DOHH2 (cell line): ENCODE data around the gene FAM111B.

ENCODE experiments used
- CTCF ChIP-seq: fragments of 200-600 bp; sonication (generic); IDR thresholded peaks from one replicate; pipeline ENCODE4 v1.5.1; 2014; ENCODE audit warnings: antibody characterized with exemption, mild to moderate bottlenecking, low read depth, low read length; ENCODE audit not compliant: poor library complexity, severe bottlenecking
- EZH2phosphoT487 ChIP-seq: fragments of 200-600 bp; sonication (generic); IDR thresholded peaks from 2 replicates; pipeline ENCODE4 v1.6.1; 2017; ENCODE audit warnings: borderline replicate concordance, mild to moderate bottlenecking, antibody characterized with exemption, low read length, moderate library complexity, mixed read lengths

GRCh38 chr11:59115553-59115952 is 8.5 kb downstream of the FAM111B start:
- TF ChIP-seq CTCF (no peak), EZH2phosphoT487 (no peak)
